GM19239 (cell line): ENCODE measurements around the gene BBS4.

Experiments used
- DNase-seq: peaks from one replicate; pipeline ENCODE4 v3.0.0; 2011; ENCODE audit warnings: low spot score; ENCODE audit not compliant: insufficient read length
- FAIRE-seq: peaks from 2 replicates; lab custom pipeline; 2011; peaks lifted over from hg19 to GRCh38; lab: Jason Lieb, UNC

The BBS4 gene

GRCh38 chr15:72751751-72752455, 65.9 kb downstream of the BBS4 start:
- FAIRE-seq (no peak), DNase-seq (no peak)

GRCh38 chr15:72754096-72754495, 68.1 kb downstream of the BBS4 start:
- DNase-seq: no peak
- no peak for FAIRE-seq

GRCh38 chr15:72758182-72758581, 72.2 kb downstream of the BBS4 start:
- FAIRE-seq: no peak
- DNase-seq: no peak

GRCh38 chr15:72760590-72761260, 74.7 kb downstream of the BBS4 start:
- FAIRE-seq: no peak
- DNase-seq: no peak

- DNase-seq (no peak), FAIRE-seq (no peak)
These were observed 78.6 kb downstream of the BBS4 start for GRCh38 chr15:72764656-72765055.

GRCh38 chr15:72766025-72766424, 80.0 kb downstream of the BBS4 start:
- DNase-seq (no peak), FAIRE-seq (no peak)

GRCh38 chr15:72766780-72767179, 80.8 kb downstream of the BBS4 start:
- DNase-seq: no peak
- FAIRE-seq: no peak

GRCh38 chr15:72770673-72771328, 84.8 kb downstream of the BBS4 start:
- FAIRE-seq (peak; percentile 45), DNase-seq (no peak)

GRCh38 chr15:72771329-72771725, 85.3 kb downstream of the BBS4 start:
- FAIRE-seq: no peak

GRCh38 chr15:72774696-72775383, 88.8 kb downstream of the BBS4 start:
- no peak for DNase-seq
- no peak for FAIRE-seq

More at GRCh38 chr15:72771329-72771725, 85.3 kb downstream of the BBS4 start:
- DNase-seq: no peak

GRCh38 chr15:72778796-72779195, 92.8 kb downstream of the BBS4 start:
- no peak for FAIRE-seq
- DNase-seq: no peak

- no peak for DNase-seq
These were observed 95.6 kb downstream of the BBS4 start for GRCh38 chr15:72781631-72782030.

GRCh38 chr15:72782274-72783003, 96.4 kb downstream of the BBS4 start:
- DNase-seq (no peak), FAIRE-seq (peak; percentile 94)

More at GRCh38 chr15:72781631-72782030, 95.6 kb downstream of the BBS4 start:
- no peak for FAIRE-seq

GRCh38 chr15:72783004-72783639, 97.1 kb downstream of the BBS4 start:
- no peak for FAIRE-seq
- peak; percentile 28 for DNase-seq

GRCh38 chr15:72783640-72784455, 97.8 kb downstream of the BBS4 start, which contains the start of gene ADPGK:
TSS of gene ADPGK (minus strand) at chr15:72783758. CDS start at chr15:72783691, 67 bp downstream.
- DNase-seq (peak; percentile 72), FAIRE-seq (peak; percentile 80)

GRCh38 chr15:72784456-72784876, 98.5 kb downstream of the BBS4 start:
- FAIRE-seq: no peak
- DNase-seq: no peak

GRCh38 chr15:72785432-72785831, 99.4 kb downstream of the BBS4 start:
- FAIRE-seq (no peak), DNase-seq (no peak)

- FAIRE-seq (no peak), DNase-seq (no peak)
These were observed 99.8 kb downstream of the BBS4 start for GRCh38 chr15:72785841-72786240.

- FAIRE-seq: no peak
- no peak for DNase-seq
These were observed 100.2 kb downstream of the BBS4 start for GRCh38 chr15:72786242-72786641.
